ENCODE measurements around the gene KLHL17.
"Not testable (repeated sequence)": the region's sequence is repeated elsewhere in the genome, so short reads cannot be mapped to it uniquely, and the experiment has no call there.

Gene KLHL17

DNA sequence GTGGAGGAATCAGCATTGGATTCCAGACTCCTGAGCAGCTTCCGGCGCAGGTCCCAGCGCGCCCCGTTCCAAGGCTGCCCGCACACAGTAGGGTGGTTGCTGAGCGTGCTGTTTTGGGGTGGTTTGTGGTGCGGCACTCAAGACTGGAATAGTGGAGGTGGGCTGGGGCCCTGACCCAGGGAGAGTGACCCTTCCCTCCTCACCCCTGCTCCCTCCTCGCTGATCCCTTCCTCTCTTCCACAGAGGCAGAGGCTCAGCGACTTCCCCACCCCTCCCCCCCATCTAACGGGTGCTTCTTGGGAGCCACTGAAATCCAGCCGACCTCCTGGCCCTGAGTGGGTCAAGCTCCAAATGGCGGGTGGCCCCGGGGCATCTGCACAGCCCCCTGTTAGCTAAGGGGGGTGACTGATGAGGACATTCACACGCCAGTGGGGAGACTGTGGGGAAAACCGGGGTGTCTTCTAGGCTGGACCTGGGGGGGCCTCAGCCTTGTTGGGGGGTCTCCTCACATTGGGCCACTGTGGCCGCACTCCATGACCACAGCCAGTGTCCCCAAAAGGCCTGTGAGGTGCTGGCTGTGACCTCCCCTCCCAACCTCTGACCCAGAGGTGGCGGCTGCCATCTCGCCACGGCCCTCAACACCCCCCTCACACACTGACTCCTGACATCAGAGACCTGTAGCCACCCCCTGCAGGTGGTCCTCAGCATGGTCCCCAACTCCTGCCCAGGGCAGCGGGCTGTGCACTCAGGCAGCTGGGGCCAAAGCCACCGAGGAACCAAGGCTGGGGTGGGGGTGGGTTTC is 43.4 kb downstream of the KLHL17 start:
- DNase-seq (ENCODE audit: low read depth): no peak

- no peak for DNase-seq (ENCODE audit: low read depth)
Observed at GRCh38 chr1:1004420-1004779, 44.0 kb downstream of the KLHL17 start.

DNA sequence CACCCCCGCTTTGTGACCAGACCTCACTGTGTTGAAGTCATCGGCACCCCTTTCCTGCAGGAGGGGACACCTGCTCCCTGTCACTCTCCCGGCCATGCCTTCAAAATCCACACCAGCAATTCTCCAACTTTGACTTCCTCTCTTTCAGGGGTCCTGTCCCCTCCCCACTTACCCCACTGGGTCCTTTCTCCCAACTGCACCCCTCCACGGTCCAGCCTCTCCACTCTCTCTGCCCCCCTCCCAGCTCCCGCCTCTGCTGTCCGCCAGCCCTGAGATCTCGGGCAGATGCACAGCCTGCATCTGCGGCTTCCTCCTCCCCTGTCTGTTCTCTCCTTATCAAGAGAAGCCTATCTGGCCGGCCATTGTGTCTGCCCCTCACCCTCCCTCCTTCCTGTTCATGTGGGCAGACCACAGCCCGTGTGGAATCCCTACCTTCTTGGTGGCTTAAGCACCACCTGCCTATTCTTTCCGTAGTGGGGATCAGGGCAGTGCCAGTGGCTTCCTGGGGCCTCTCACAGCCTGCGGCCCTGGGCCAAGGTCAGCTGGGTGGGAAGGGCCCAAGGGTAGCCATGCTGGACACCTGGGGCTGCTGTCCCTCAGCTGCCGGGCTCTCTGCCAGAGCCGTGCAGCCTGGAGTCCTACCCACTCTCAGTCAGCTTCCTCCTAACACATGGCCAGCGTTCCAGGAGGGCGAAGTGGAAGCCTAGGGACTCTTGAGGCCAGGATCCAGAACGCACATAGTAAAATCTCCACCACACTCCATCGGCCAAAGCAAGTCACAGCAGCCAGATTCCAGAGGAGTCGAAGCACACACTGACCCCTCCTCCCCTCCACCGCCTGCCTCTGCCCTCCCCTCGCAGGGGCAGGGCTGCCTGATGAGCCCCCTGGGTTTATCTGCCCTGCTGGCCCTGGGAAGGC is 44.7 kb downstream of the KLHL17 start:
- DNase-seq (ENCODE audit: low read depth): no peak

DNA sequence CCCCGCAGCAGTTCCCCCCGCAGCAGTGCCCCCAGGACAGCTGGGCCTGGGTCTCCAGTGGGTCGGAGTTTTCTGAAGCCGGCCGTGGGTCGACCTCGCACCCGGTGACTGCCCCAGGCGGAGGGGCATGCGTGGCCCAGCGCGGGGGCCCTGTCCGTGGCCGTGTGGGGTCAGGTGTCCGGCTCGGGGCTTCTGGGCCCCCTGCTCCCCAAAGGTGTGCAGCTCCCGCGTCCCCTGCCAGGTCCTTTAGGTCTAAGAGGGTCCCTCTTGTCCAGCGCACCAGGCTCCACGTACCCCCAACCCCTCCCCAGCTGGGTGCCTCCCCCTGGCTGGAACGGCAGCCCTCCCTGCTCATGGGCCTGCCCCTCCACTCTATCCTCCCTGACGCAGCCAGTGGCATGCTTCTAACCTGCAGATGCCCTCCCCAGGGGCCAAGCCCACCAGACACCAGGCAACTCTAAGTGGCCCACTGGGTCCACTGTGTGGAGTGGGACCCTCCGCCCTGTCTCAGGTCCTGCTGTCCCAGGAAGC is 45.5 kb downstream of the KLHL17 start:
- no peak for DNase-seq (ENCODE audit: low read depth)

- DNase-seq (ENCODE audit: low read depth): no peak
Observed at GRCh38 chr1:1006305-1007159, 46.1 kb downstream of the KLHL17 start.

- not testable (repeated sequence) for DNase-seq (ENCODE audit: low read depth)
Observed at GRCh38 chr1:1010131-1010530, 49.7 kb downstream of the KLHL17 start.

DNA sequence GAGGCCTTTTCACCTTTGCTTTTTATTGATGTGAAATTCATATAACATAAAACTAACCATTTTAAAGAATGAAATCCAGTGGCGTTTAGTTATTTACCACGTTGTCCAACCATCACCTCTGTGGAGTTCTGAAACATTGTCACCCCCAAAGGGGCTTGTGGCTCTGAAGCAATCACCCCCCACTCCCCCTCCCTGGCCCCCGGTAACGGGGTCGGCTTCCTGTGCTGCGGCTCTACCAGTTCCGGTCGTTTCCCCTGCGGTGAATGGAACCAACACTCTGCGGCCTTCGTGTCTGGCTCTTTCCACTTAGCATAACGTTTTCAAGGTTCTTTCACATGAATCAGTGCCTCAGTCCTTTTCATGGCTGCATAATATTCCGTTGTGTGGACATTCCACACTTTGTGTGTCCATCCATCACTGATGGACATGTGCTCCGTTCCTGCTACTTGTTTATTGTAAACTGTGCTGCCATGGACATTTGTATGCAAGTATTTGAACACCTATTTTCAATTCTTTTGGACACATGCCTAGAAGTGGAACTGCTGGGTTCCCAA is 51.1 kb downstream of the KLHL17 start:
- DNase-seq (ENCODE audit: low read depth): no peak

- not testable (repeated sequence) for DNase-seq (ENCODE audit: low read depth)
Observed at GRCh38 chr1:1012736-1013104, 52.3 kb downstream of the KLHL17 start.

DNA sequence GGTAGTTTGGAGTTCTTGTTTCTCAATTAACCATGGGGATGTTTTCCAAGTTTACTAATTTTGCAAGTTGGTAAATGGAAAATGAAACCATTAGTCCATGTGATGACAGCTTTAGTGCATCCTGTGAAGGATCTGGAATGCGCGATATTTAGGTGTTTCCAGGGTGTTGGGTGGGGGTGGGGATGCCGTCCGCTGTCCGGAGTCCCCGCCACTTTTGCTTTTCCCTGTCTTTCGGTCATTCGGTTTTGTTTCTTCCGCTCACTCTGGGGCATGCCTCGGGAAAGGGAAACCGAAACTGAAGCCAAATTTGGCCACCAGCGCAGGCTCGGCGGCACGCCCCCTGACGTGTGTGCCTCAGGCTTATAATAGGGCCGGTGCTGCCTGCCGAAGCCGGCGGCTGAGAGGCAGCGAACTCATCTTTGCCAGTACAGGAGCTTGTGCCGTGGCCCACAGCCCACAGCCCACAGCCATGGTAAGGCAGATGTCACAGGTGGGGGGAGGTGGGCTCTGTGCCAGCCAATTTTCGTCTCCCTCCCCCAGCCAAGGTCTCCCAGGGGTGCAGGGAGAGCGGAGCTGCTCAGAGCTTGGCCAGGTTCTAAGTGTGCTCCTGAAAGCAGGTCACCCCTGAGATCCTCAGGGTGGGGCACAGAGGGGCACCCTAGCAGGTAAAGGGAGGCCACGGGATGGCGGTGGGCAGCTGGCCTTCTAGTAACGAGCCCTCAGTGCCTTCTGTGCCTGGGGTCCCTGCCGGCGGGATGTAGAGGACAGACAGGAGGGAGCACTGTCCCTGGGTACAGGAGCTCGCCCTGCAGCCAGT is 52.9 kb downstream of the KLHL17 start, which contains the start of gene ISG15:
TSS of gene ISG15 (plus strand) at position 393 of the 817 bp plus-strand sequence. CDS start at position 470, 77 bp downstream.
- peak; percentile 84 for DNase-seq (ENCODE audit: low read depth)

DNA sequence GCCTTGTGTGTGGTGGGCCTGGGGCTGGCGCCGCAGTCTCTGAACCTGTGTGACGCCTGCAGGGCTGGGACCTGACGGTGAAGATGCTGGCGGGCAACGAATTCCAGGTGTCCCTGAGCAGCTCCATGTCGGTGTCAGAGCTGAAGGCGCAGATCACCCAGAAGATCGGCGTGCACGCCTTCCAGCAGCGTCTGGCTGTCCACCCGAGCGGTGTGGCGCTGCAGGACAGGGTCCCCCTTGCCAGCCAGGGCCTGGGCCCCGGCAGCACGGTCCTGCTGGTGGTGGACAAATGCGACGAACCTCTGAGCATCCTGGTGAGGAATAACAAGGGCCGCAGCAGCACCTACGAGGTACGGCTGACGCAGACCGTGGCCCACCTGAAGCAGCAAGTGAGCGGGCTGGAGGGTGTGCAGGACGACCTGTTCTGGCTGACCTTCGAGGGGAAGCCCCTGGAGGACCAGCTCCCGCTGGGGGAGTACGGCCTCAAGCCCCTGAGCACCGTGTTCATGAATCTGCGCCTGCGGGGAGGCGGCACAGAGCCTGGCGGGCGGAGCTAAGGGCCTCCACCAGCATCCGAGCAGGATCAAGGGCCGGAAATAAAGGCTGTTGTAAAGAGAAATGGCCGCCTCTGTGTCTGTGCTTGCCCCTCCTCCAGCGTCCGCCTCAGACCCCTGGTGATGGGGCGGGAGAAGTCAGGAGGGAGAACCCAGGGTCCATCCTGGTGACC is 53.7 kb downstream of the KLHL17 start:
- DNase-seq (ENCODE audit: low read depth): no peak

DNA sequence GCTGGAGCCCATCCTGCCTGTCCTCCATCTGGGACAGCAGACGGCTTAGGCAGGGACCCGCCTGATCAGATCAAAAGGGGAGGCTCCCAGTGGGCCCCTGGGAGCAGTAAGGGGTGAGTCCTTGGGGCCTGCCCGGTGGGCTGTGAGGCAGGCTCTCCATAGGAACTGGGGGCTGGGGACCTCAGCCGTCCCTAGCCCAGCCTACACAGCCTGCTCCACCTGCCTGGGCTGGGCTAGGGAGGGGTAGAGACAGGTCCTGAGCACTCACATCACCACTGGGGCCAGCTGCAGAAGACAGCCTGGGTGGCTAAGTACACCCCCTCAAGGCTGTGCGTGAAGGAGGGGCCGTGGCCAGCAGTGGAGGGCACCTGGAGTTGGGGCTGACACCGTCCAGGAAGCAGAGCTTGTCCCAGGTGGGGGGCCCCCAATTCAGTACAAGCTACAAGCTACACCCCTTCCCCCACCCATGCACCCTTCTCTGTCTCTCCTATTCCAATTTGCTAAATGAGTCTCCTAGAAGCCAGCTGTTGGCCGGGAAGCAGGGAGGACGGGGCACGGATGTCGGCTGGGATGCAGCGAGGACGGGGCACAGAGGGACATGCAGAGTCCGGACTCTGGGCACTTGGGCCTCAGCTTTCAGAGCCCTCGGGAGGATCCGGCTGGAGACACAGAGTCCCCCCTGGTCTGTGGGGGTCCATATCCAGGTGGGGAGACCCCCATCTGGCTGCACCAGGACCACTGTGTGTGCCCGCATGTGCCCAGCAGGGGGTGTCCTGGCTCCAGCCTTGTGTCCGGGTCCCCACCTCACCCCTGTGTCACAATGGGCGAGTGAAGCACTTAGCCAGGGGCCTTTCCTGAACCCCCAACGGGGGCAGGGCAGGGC is 54.7 kb downstream of the KLHL17 start:
- no peak for DNase-seq (ENCODE audit: low read depth)

Data from T-helper 22 cell (primary cell).